Hepatocyte (in vitro differentiated cells): ENCODE results near the gene PIK3R5. TPM values are rescaled to one million over a fixed set of nuclear protein-coding genes. Genes with fewer than 3 reads are reported as not detected.

ENCODE experiments used
- DNase-seq: peaks from one replicate; pipeline ENCODE4 v3.0.0-alpha.2; 2016; ENCODE audit warnings: low spot score
- H2AFZ ChIP-seq: fragments of 200-600 bp; sonication (generic); 2 replicates; pipeline ENCODE4 v1.6.0; 2016; ENCODE audit warnings: antibody characterized with exemption, mild to moderate bottlenecking
- H3K27ac ChIP-seq: fragments of 200-600 bp; sonication (generic); 2 replicates; pipeline ENCODE4 v1.5.1; 2016; ENCODE audit warnings: mild to moderate bottlenecking
- H3K27me3 ChIP-seq: fragments of 200-600 bp; sonication (generic); 2 replicates; pipeline ENCODE4 v1.6.1; 2016
- H3K36me3 ChIP-seq: fragments of 200-600 bp; sonication (generic); replicated peaks from 2 replicates; pipeline ENCODE4 v1.5.1; 2016; ENCODE audit warnings: low read depth; ENCODE audit not compliant: insufficient read depth
- H3K4me1 ChIP-seq: fragments of 200-600 bp; sonication (generic); 2 replicates; pipeline ENCODE4 v1.5.1; 2016; ENCODE audit warnings: mild to moderate bottlenecking, moderate library complexity; ENCODE audit not compliant: insufficient read depth
- H3K4me2 ChIP-seq: fragments of 200-600 bp; sonication (generic); 2 replicates; pipeline ENCODE4 v1.6.0; 2016
- H3K4me3 ChIP-seq: fragments of 200-600 bp; sonication (generic); 2 replicates; pipeline ENCODE4 v1.5.1; 2016; ENCODE audit warnings: mild to moderate bottlenecking
- H3K79me2 ChIP-seq: fragments of 200-600 bp; sonication (generic); 2 replicates; pipeline ENCODE4 v1.6.0; 2017; ENCODE audit warnings: mild to moderate bottlenecking
- H3K9me2 ChIP-seq: fragments of 200-600 bp; sonication (generic); replicated peaks from 2 replicates; pipeline ENCODE4 v1.6.0; 2017; ENCODE audit warnings: mild to moderate bottlenecking; ENCODE audit not compliant: insufficient read depth
- H3K9me3 ChIP-seq: fragments of 200-600 bp; sonication (generic); 2 replicates; pipeline ENCODE4 v1.5.1; 2016; ENCODE audit warnings: low read depth, mild to moderate bottlenecking
- H4K20me1 ChIP-seq: fragments of 200-600 bp; sonication (generic); 2 replicates; pipeline ENCODE4 v1.6.0; 2016; ENCODE audit warnings: mild to moderate bottlenecking; ENCODE audit not compliant: insufficient read depth, poor library complexity, severe bottlenecking
- EZH2 ChIP-seq: fragments of 200-600 bp; sonication (generic); IDR thresholded peaks from 2 replicates; pipeline ENCODE4 v1.6.1; 2016; ENCODE audit warnings: antibody characterized with exemption, mild to moderate bottlenecking, borderline replicate concordance
- EZH2phosphoT487 ChIP-seq: fragments of 200-600 bp; sonication (generic); IDR thresholded peaks from one replicate; pipeline ENCODE4 v1.6.1; 2018; ENCODE audit warnings: antibody characterized with exemption, mild to moderate bottlenecking, low read depth, moderate library complexity; ENCODE audit not compliant: unreplicated experiment, severe bottlenecking
- WGBS: methylation state at CpG from one replicate; pipeline ENCODE4 v1.1.6; 2016; ENCODE audit warnings: low lambda C conversion rate; ENCODE audit errors: missing lambda C conversion rate; 5-methylcytosine and 5-hydroxymethylcytosine counted together
- polyA plus RNA-seq: library from polyadenylated mRNA; unstranded; fragments of >200 nt; fragmentation: Nextera tagmentation; extraction: Ambion mirVana; gene quantifications from 2 replicates; pipeline ENCODE4 v1.2.1, GENCODE V29; 2016
- total RNA-seq: library from RNA; depleted of rRNA; stranded (reverse); fragments of >200 nt; gene quantifications from 2 replicates; pipeline ENCODE4 v1.2.3, GENCODE V29; 2014
- TF ChIP-seq, protein P1 (sequence below): fragments of 200-600 bp; sonication (generic); IDR thresholded peaks from 2 replicates; pipeline ENCODE4 v1.5.1; 2016; ENCODE audit warnings: antibody characterized with exemption, mild to moderate bottlenecking; ENCODE audit not compliant: poor library complexity

PIK3R5 gene
- total and polyA plus RNA-seq, 2 experiments from 2014 or later = 2.6 TPM; not detected in 1

DNA sequence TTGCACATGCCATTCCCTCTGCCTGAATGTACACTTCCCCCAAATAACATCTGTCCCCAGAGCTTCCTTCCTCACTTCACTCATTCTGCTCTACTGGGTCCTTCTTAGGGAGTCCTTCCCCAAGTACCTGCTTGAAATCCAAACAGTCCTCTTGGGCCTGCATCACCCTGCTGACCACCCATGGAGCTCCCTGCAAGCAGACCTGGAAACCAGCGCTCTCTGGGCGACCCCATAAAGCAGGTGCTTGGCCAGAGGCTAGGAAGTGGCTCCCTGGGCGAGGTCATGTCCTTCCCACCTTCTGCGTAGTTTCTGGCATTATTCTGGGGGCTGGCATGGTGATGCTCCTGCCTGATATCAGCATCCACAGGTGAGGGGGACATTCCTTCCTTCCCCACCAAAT is 43.6 kb upstream of the PIK3R5 start:
- Histone ChIP-seq H3K27ac (no peak overlapping the region), H2AFZ (no peak overlapping the region), H3K36me3 (no peaks in the 10 kb centered on the region), H3K4me3 (no peak overlapping the region), H3K9me3 (no peaks in the 10 kb centered on the region), H3K27me3 (peaks cover 81% of the 10 kb centered on the region), H3K4me1 (peaks cover 4% of the 10 kb centered on the region), H3K4me2 (no peak overlapping the region), H3K79me2 (no peaks in the 10 kb centered on the region), H3K9me2 (no peaks in the 10 kb centered on the region), H4K20me1 (no peaks in the 10 kb centered on the region)
- no peak for DNase-seq
- TF ChIP-seq, protein P1, sequence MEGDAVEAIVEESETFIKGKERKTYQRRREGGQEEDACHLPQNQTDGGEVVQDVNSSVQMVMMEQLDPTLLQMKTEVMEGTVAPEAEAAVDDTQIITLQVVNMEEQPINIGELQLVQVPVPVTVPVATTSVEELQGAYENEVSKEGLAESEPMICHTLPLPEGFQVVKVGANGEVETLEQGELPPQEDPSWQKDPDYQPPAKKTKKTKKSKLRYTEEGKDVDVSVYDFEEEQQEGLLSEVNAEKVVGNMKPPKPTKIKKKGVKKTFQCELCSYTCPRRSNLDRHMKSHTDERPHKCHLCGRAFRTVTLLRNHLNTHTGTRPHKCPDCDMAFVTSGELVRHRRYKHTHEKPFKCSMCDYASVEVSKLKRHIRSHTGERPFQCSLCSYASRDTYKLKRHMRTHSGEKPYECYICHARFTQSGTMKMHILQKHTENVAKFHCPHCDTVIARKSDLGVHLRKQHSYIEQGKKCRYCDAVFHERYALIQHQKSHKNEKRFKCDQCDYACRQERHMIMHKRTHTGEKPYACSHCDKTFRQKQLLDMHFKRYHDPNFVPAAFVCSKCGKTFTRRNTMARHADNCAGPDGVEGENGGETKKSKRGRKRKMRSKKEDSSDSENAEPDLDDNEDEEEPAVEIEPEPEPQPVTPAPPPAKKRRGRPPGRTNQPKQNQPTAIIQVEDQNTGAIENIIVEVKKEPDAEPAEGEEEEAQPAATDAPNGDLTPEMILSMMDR = no peak
- no peak for TF ChIP-seq EZH2
- no peak for TF ChIP-seq EZH2phosphoT487
- 86% methylated on average over 4 of the region's 4 CpGs for WGBS

GRCh38 chr17:9007052-9007714 is 41.7 kb upstream of the PIK3R5 start:
- H3K4me1 ChIP-seq = peaks cover 10% of the 10 kb centered on the region
- H3K9me2 ChIP-seq = no peaks in the 10 kb centered on the region
- H4K20me1 ChIP-seq = no peaks in the 10 kb centered on the region
- no peaks in the 10 kb centered on the region for H3K36me3 ChIP-seq
- DNase-seq = no peak
- TF ChIP-seq EZH2phosphoT487 (no peak), EZH2 (no peak)
- TF ChIP-seq, protein P1 = no peak
- H3K27me3 ChIP-seq = peaks cover 82% of the 10 kb centered on the region
- H3K9me3 ChIP-seq = no peaks in the 10 kb centered on the region
- no peaks in the 10 kb centered on the region for H3K79me2 ChIP-seq
- H2AFZ ChIP-seq = no peak overlapping the region
- H3K4me3 ChIP-seq = no peak overlapping the region
- H3K27ac ChIP-seq = no peak overlapping the region
- no peak overlapping the region for H3K4me2 ChIP-seq
- 96% methylated on average over 2 of the region's 2 CpGs for WGBS

DNA sequence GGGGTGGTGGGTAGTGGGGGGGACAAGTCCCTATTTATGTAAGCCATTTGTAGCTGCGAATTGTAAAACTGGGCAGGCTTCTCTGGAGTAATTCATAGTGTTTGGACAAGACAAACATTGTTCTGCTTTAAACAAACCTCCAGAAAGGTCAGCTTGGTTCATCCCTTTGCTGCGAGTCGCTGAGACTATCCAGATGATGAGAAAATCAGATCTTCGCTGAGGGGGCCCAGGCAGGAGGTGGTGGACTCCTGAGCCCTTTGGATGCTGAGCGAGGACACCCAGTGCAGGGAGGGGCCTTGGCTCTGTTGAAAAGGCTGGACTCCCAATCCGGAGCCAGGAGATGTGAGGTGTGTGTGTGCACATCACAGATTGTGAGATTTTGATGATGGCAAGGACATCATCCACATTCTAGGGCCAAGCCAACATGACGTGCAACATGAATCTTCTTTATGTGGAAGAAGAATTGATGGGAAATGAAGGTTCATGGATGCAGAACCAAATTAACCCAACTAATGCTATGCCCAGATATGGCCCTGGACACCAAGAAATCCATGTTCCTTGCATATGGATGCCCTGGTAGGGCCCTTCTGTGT is 40.8 kb upstream of the PIK3R5 start:
- H3K27me3 ChIP-seq = peaks cover 90% of the 10 kb centered on the region

More for the DNA sequence above, 40.8 kb upstream of the PIK3R5 start:
- Histone ChIP-seq H3K4me1 (peaks cover 10% of the 10 kb centered on the region), H3K27ac (no peak overlapping the region), H3K36me3 (no peaks in the 10 kb centered on the region), H3K9me2 (no peaks in the 10 kb centered on the region), H3K4me2 (no peak overlapping the region), H3K79me2 (no peaks in the 10 kb centered on the region), H4K20me1 (no peaks in the 10 kb centered on the region), H3K9me3 (no peaks in the 10 kb centered on the region), H2AFZ (no peak overlapping the region), H3K4me3 (no peak overlapping the region)
- DNase-seq = no peak
- TF ChIP-seq, protein P1 = no peak
- TF ChIP-seq EZH2phosphoT487 (no peak), EZH2 (no peak)
- 68% methylated on average over 7 of the region's 7 CpGs for WGBS
